Muscle of arm (tissue), 12 donors: ENCODE data around the gene LLGL2. TPM values are rescaled to one million over a fixed set of nuclear protein-coding genes. Genes with fewer than 3 reads are reported as not detected.
A peak's percentile ranks its signal among the peaks of the same experiment; 100 is the strongest.
"Not testable (repeated sequence)": the region's sequence is repeated elsewhere in the genome, so short reads cannot be mapped to it uniquely, and the experiment has no call there.

Experiments
- DNase-seq: peaks from one replicate; pipeline ENCODE4 v3.0.0-alpha.2; 2013
- polyA plus RNA-seq, 12 donors: library from polyadenylated mRNA; unstranded; fragments of 120-200 nt; gene quantifications; one replicate each; pipeline ENCODE4 v1.2.1, GENCODE V29; 2013; ENCODE audit not compliant: insufficient read length in 12 of 12

LLGL2 gene
- polyA plus RNA-seq, 12 donors = 2.1 to 58.8 (median 5.4) TPM; not detected in 1

- no peak for DNase-seq
These were observed 17.5 kb upstream of the LLGL2 start for GRCh38 chr17:75507733-75508719.

- no peak for DNase-seq
These were observed 16.6 kb upstream of the LLGL2 start for GRCh38 chr17:75508931-75509361.

GRCh38 chr17:75509528-75510258, 15.8 kb upstream of the LLGL2 start:
- DNase-seq = no peak

- DNase-seq = no peak
These were observed 14.3 kb upstream of the LLGL2 start for GRCh38 chr17:75511270-75511609.

- no peak for DNase-seq
These were observed 13.6 kb upstream of the LLGL2 start for GRCh38 chr17:75511610-75512575.

DNA sequence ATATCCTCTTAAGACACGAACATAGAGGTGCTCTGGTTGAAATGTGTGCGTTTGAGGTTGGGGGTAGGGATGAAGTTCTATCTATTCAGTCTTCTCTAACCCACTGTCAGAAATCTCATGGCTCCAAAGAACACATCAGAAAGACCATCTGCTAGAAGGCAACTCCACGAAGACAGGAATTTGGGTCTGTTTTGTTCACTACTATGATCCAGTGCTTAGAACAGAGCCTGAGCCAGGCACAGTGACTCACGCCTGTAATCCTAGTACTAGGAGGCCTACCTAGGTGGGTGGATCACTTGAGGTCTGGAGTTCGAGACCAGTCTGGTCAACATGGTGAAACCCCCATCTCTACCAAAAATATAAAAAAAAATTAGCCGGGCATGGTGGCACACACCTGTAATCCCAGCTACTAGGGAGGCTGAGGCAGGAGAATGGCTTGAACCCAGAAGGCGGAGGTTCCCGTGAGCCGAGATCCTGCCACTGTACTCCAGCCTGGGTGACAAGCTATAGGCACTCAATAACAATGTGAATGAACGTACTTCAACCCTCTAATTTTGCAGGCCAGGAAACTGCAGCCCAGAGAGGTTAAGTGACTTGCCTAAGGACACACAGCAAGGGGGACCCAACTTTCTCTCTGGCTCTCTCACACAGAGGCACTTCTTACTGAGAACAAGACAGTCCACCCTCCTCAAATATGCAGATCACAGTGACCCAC, 12.4 kb upstream of the LLGL2 start:
- DNase-seq = no peak

DNA sequence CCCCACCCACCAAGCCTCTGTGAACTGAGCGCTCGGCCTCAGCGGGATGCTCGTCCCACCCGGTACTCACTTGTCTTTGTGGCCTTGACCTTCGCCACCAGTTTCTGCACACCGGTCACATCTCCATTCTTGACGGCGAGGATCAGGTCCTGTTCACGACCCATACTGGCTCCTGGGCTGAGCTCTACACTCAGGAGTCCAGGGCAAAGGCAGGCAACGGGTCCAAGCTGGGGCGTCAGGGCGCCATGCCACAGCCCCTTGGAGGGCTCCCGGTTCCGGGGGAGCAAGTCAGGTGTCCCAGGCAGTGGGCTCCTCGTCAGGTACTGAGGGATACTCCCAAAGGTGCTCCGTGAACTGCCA, 11.9 kb upstream of the LLGL2 start:
- DNase-seq = no peak

DNA sequence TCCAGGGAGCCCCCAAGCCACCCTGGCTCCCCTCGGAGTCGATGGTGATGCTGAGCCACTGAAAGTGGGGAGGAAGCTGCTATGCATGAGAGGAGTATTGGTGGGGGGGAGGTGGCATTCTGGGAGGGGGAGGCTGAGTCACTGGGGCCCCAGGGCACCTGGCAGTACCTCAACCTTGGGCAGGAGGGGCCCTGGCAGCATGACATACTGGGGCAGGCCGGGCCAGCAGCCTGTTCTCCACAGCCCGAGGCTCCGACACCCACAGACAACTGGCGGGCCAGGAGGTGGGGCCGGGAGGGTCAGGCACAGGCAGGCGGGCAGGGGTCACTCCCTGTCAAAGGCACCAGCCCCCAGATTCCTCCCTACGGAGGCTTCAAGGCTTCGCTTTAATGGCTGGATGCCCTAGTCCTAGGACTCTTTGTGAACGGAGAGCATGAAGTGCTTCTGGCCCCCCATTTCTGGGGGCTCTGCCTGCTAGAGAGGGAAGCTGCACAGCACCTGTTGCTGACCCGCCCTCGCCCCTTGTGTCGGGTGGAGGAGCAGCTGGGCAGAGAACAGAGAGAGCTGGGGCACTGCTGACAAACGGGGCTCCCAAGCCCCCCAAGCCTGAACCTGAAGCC, 11.1 kb upstream of the LLGL2 start:
- no peak for DNase-seq

DNA sequence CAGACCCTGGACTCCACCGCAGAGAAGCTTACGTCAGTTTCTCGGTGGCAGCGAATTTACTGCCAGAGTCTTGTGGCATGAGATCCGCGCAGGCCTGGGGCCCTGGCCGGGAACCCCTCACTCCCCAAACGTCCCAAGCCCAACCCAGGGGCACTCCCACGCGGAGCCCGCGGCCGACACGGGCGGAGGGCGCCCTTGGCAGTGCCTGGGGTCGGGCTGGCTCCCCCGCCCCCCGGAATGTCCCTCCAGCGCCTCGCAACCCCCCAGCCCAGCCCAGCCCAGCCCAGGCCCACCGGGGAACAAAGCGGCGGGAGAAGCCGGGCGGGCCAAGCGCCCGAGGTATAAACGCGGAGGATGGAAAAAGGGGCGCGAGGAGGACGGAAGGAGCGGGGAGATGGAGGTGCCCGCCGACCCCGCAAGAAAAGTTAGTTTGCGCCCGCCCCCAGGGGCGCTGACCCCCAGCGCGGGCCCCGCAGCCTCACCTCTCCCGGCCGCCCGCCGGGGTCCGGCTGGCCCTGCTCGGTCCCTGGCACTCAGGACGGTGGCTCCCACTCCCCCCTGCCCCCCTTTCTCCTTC, 10.5 kb upstream of the LLGL2 start:
- no peak for DNase-seq

DNA sequence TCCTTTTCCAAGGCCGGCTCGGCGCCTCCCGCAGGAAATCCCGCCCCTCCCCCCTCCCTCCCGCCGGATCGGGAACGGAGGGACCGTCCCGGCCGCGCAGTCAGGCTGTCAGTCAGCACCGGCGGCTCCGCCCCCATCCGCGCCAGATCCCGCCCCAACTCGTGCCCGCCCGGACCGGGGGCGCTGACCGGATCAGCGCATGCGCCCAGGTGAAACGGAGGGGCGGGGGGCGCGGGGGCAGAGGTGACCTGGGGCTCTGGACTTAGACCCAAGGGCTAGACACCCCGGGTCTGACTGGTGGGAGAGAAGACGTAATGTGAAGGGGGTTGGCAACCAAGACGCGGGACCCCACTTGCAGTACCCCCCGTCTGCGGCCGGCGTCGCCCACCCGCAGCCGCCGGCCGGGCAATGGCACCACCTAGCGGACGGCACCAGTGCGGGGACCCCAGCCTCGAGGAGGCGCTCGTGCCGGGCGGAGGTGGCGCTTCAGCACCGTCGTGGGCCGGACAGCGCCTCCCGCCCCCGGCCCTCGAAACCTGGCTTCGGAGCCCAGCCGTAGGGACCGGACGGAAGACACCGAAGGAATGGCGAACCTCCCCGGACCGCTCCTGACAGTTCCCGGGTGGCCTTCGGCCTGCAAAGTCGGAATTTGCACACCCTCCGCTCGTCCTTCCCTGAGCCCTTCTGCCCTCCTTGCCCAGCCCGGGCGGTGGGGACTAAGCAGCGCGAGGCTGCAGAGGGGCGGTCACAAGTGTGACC, 9.8 kb upstream of the LLGL2 start, which contains the start of gene CASKIN2:
TSS of gene CASKIN2 (minus strand) at position 42 of the 759 bp plus-strand sequence. CDS start 1,733 bp downstream, outside the sequence.
- peak; percentile 94 for DNase-seq

DNA sequence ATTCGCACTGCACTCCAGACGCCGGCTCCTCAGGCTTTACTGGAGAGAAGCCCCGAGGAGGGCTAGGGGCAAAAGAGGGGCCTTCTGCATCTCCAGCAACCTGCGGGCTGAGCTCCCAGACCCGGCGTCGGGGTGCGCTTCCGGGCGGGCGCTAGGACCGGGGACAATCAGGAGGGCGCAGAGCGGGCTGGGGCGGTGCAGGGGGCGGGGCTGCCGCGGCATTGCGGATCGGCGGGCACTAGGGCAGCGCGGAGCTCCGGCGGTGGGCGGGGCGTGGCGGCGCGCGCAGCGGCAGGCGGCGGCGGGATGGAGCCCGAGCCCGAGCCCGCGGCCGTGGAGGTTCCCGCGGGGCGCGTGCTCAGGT, 9.3 kb upstream of the LLGL2 start, which contains the start of gene TSEN54:
TSS of gene TSEN54 (plus strand) at position 274 of the 364 bp plus-strand sequence. CDS start at position 307, 33 bp downstream.
- peak; percentile 93 for DNase-seq

DNA sequence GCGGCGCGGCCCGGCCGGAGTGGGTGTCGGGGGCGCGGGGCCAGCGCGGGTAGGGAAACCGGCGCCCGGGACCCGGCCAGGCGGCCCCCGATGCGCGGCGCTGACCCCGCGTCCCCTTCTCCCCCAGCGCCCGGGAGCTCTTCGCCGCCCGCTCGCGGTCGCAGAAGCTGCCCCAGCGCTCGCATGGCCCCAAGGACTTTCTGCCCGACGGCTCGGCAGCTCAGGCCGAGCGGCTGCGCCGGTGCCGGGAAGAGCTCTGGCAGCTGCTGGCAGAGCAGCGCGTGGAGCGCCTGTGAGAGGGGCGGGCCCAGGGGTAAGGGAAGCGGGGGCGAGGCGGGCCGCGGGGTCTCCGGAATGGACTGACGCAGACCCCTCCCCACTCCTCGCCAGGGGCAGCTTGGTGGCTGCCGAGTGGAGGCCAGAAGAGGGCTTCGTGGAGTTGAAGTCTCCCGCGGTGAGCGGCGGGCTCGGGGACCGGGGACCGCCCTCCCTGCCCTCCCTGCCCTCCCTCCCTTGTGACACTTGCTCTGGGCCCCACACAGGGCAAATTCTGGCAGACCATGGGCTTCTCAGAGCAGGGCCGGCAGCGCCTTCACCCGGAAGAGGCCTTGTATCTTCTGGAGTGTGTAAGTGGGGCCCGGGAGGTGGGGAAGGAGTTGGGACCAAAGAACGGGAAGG, 8.7 kb upstream of the LLGL2 start:
- DNase-seq = no peak

- no peak for DNase-seq
These were observed 8.1 kb upstream of the LLGL2 start for GRCh38 chr17:75517297-75517865.

GRCh38 chr17:75518201-75518600, 7.3 kb upstream of the LLGL2 start:
- DNase-seq = no peak

GRCh38 chr17:75518983-75519537, 6.4 kb upstream of the LLGL2 start:
- DNase-seq = no peak

DNA sequence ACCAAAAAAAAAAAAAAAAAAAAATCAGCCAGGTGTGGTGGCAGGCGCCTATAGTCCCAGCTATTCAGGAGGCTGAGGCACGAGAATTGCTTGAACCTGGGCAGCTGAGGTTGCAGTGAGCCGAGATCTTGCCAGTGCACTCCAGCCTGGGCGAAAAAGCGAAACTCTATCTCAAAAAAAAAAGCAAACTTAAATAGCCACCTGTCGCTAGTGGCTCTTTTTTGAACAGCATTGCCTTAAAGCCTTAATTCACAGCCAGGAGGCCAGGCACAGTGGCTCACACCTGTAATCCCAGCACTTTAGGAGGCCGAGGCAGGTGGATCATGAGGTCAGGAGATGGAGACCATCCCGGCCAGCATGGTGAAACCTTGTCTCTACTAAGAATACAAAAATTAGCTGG, 5.1 kb upstream of the LLGL2 start:
- DNase-seq = not testable (repeated sequence)

DNA sequence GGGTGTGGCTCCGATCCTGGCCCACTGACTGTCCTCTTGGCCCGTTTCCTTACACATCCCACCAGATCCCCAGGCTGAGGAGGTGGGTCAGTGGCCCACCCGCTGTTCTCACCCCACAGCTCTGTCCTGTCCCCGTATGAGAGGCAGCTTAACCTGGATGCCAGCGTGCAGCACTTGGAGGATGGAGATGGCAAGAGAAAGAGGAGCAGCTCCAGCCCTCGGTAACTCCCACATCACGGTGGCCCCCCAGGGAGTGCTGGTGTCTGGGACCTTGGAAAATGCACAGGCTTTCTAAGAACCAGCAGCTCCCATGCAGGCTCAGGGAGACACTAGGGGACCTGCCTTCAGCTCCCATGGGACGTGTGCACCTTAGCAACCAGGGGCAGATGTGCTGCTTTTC, 4.2 kb upstream of the LLGL2 start:
- no peak for DNase-seq
